GM19328 (cell line): ENCODE measurements around the gene CELF4.

Source experiments
- ATAC-seq: cut with Tn5 transposase; IDR thresholded peaks from one replicate; pipeline ENCODE4 v1.9.1; 2021; ENCODE audit warnings: mild to moderate bottlenecking, moderate library complexity; ENCODE audit not compliant: unreplicated experiment

The CELF4 gene

GRCh38 chr18:37574113-37574512 is 8.5 kb upstream of the CELF4 start:
- no peak for ATAC-seq

GRCh38 chr18:37572736-37573135 is 7.1 kb upstream of the CELF4 start:
- ATAC-seq: no peak

GRCh38 chr18:37571266-37571665 is 5.7 kb upstream of the CELF4 start:
- ATAC-seq: no peak

- no peak for ATAC-seq
Observed at GRCh38 chr18:37570336-37570930, 4.8 kb upstream of the CELF4 start.

GRCh38 chr18:37568671-37569070 is 3.1 kb upstream of the CELF4 start:
- ATAC-seq: no peak

- ATAC-seq: no peak
Observed at GRCh38 chr18:37567994-37568359, 2.4 kb upstream of the CELF4 start.

- no peak for ATAC-seq
Observed at GRCh38 chr18:37567061-37567993, 1.7 kb upstream of the CELF4 start.

- ATAC-seq: no peak
Observed at GRCh38 chr18:37566479-37567060, 972 bp upstream of the CELF4 start.

GRCh38 chr18:37565977-37566478 is 430 bp upstream of the CELF4 start:
- no peak for ATAC-seq

GRCh38 chr18:37564711-37565100 is 892 bp downstream of the CELF4 start:
- ATAC-seq: no peak

- ATAC-seq: no peak
Observed at GRCh38 chr18:37563931-37564392, 1.6 kb downstream of the CELF4 start.

GRCh38 chr18:37561986-37562385 is 3.6 kb downstream of the CELF4 start:
- ATAC-seq: no peak

GRCh38 chr18:37560003-37560402 is 5.6 kb downstream of the CELF4 start:
- no peak for ATAC-seq

- ATAC-seq: no peak
Observed at GRCh38 chr18:37559194-37559593, 6.4 kb downstream of the CELF4 start.

GRCh38 chr18:37554399-37554787 is 11.2 kb downstream of the CELF4 start:
- no peak for ATAC-seq

- ATAC-seq: no peak
Observed at GRCh38 chr18:37553633-37554398, 11.8 kb downstream of the CELF4 start.

GRCh38 chr18:37552286-37552685 is 13.3 kb downstream of the CELF4 start:
- no peak for ATAC-seq

GRCh38 chr18:37551846-37552245 is 13.8 kb downstream of the CELF4 start:
- no peak for ATAC-seq

- ATAC-seq: no peak
Observed at GRCh38 chr18:37551249-37551648, 14.3 kb downstream of the CELF4 start.

GRCh38 chr18:37550118-37550875 is 15.3 kb downstream of the CELF4 start:
- no peak for ATAC-seq
